ENCODE results near the gene ST6GALNAC1. TPM values are rescaled to one million over a fixed set of nuclear protein-coding genes. Genes with fewer than 3 reads are reported as not detected.

The ST6GALNAC1 gene
- total RNA-seq, 1 donor from 2014 or later, result 3.2 TPM

- intact Hi-C loops (cut with micrococcal nuclease), result no loop called here
Observed at GRCh38 chr17:76675648-76676047, 32.1 kb upstream of the ST6GALNAC1 start.

- intact Hi-C loops (cut with micrococcal nuclease), result loop anchor here (5.0 kb wide), 1 partner anchor 323 kb away; no protein-coding TSS in a partner anchor
Observed at GRCh38 chr17:76674600-76674999, 31.0 kb upstream of the ST6GALNAC1 start.

GRCh38 chr17:76673729-76674128 lies 30.2 kb upstream of the ST6GALNAC1 start:
- intact Hi-C loops (cut with micrococcal nuclease), result loop anchor here (5.0 kb wide), 1 partner anchor 324 kb away; no protein-coding TSS in a partner anchor

GRCh38 chr17:76672892-76673291 lies 29.3 kb upstream of the ST6GALNAC1 start:
- intact Hi-C loops (cut with micrococcal nuclease), result loop anchor here (5.0 kb wide), 1 partner anchor 324 kb away; no protein-coding TSS in a partner anchor

GRCh38 chr17:76672270-76672851 lies 28.8 kb upstream of the ST6GALNAC1 start:
- intact Hi-C loops (cut with micrococcal nuclease), result loop anchor here (5.0 kb wide), 1 partner anchor 325 kb away; no protein-coding TSS in a partner anchor

DNA sequence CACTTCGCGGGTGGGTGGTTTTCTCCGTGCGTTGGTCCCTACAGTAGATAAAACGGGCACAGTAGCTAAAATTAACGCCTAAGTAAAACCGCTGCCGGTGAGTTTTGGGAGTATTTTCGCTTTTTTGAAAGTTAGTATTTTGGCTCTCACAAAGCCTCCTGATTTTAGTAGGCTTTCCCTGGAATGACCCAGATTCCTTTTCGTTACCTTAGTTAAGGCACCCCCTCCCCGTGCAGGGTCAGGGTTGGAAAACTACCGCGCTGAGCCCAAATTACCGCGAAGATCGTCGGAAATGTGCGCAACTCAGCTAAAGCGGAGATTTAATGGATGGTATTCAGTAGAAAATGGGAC lies 28.3 kb upstream of the ST6GALNAC1 start:
- intact Hi-C loops (cut with micrococcal nuclease), result loop anchor here (1.0 to 5.0 kb wide), 10 partner anchors 9 to 693 kb away; partner anchors contain the start of genes ACOX1, JMJD6, METTL23 and MFSD11

DNA sequence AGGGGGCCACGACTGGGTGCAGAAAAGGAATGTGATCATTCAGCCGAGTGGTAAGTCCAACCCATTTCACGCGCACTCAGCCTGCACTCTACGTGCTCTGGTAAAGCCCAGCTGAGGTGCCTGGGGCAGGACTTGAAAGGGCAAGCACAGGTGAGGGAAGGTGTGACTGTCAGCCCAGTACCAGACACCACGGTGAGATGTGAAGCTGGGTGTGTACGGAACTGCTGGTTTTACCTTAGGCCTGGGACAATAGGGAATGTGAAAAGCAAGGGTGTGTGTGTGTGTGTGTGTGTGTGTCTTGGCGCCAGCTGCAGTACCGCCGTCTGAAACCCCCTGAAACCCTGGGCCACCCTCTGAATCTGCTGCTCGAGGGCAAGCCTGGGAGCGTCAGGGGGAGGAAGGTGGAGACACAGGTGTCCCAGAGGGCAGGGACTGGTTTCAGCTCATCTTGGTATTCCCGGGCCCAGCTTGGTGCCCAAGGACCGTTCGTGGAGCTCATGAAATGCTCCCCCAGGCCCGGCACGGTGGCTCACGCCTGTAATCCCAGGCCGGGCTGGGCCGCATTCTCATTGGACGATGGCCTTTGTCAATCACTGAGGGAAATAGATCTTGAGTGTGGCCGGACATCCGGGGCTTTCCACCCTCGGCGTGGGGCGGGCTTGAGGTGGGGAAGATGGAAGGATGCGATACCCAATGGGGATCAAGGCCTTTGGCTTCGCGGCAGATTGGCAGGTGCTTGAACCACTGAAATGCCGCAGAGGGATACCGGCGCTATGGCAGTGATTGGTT lies 27.8 kb upstream of the ST6GALNAC1 start:
- intact Hi-C loops (cut with micrococcal nuclease), result loop anchor here (1.0 to 5.0 kb wide), 10 partner anchors 10 to 693 kb away; partner anchors contain the start of genes ACOX1, JMJD6, METTL23 and MFSD11

- intact Hi-C loops (cut with micrococcal nuclease), result loop anchor here (1.0 to 5.0 kb wide), 10 partner anchors 10 to 692 kb away; partner anchors contain the start of genes ACOX1, JMJD6, METTL23 and MFSD11
Observed at GRCh38 chr17:76670718-76671122, 27.2 kb upstream of the ST6GALNAC1 start.

- intact Hi-C loops (cut with micrococcal nuclease), result loop anchor here (2.0 to 5.0 kb wide), 4 partner anchors 113 to 691 kb away; partner anchors contain the start of genes ACOX1, SEC14L1 and TEN1
Observed at GRCh38 chr17:76670020-76670717, 26.6 kb upstream of the ST6GALNAC1 start.

GRCh38 chr17:76667786-76668453 lies 24.4 kb upstream of the ST6GALNAC1 start:
- intact Hi-C loops (cut with micrococcal nuclease), result no loop called here

- intact Hi-C loops (cut with micrococcal nuclease), result no loop called here
Observed at GRCh38 chr17:76667491-76667755, 23.9 kb upstream of the ST6GALNAC1 start.

GRCh38 chr17:76660656-76661042 lies 17.1 kb upstream of the ST6GALNAC1 start:
- intact Hi-C loops (cut with micrococcal nuclease), result loop anchor here (1.0 kb wide), 1 partner anchor 11 kb away; no protein-coding TSS in a partner anchor

DNA sequence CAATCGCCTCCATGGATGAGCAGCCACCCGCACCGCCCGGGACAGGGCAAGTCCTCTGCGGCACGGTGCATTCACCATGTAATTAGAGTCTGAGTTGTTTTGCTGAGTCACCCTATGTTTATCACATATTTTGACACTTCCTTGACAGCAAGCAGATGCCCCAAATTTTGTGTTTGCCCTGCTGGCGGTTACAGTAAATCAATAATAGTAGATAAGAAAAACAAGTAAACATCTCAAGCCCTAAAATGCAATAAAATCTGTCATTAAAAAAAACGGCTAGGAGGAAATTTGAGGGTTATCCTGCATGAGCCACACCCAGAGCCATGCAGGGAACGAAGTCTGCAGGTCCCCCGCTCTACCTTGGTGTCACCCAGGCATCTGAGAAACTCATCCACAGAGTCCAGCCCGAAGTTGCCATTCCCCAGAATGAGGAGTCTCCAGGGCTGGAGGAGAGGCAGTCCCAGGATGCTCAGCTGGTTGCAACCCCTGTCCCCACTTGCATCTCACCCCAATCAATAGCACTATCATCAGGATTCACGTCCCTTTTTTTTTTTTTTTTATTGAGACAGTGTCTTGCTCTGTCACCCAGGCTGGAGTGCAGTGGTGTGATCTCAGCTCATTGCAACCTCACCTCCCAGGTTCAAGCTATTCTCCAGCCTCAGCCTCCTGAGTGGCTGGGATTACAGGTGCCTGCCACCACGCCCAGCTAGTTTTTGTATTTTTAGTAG lies 16.5 kb upstream of the ST6GALNAC1 start:
- intact Hi-C loops (cut with micrococcal nuclease), result loop anchor here (1.0 kb wide), 1 partner anchor 11 kb away; no protein-coding TSS in a partner anchor

- intact Hi-C loops (cut with micrococcal nuclease), result no loop called here
Observed at GRCh38 chr17:76658242-76658662, 14.7 kb upstream of the ST6GALNAC1 start.

- intact Hi-C loops (cut with micrococcal nuclease), result no loop called here
Observed at GRCh38 chr17:76657505-76658241, 14.1 kb upstream of the ST6GALNAC1 start.

- intact Hi-C loops (cut with micrococcal nuclease), result no loop called here
Observed at GRCh38 chr17:76654408-76654807, 10.9 kb upstream of the ST6GALNAC1 start.

GRCh38 chr17:76650504-76650903 lies 6.9 kb upstream of the ST6GALNAC1 start:
- intact Hi-C loops (cut with micrococcal nuclease), result no loop called here

GRCh38 chr17:76646712-76647111 lies 3.2 kb upstream of the ST6GALNAC1 start:
- intact Hi-C loops (cut with micrococcal nuclease), result no loop called here

- intact Hi-C loops (cut with micrococcal nuclease), result no loop called here
Observed at GRCh38 chr17:76645481-76645880, 1.9 kb upstream of the ST6GALNAC1 start.

DNA sequence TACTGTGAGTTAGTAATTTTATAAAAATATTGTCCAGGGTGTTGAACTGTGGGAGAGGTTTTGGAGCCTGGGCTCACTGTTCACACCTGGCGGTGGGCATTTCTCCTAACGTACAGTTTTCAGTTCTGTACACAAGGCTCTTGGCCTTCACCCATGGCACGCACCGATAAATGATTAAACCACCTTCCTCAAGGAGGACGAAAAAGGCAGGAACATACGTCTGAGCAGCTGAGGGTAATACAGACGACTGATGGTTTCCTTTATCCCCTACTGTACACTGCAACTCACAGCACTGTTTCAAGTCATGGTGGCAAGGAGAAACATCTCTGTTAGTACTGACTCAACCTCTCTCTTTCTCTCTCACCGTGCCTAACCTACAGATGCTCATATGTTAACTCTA lies 1.4 kb upstream of the ST6GALNAC1 start:
- intact Hi-C loops (cut with micrococcal nuclease), result no loop called here
